PC-9 (cell line): Measurements from ENCODE around the gene GALNT16. TPM values are rescaled to one million over a fixed set of nuclear protein-coding genes. Genes with fewer than 3 reads are reported as not detected.

Experiments
- BruUV-seq: library from RNA; stranded (reverse); fragments of 400-500 nt; replicated peaks from 2 replicates; lab custom pipeline; 2021; lab: Mats Ljungman, UMichigan
- CTCF ChIA-PET: fragments of 300-600 bp; sonication (Branson Sonifier 250); formaldehyde crosslinking; loops from one replicate; lab custom pipeline; 2022; ENCODE audit warnings: antibody characterized with exemption; lab: Charles Lee
- POLR2A ChIA-PET: fragments of 300-600 bp; sonication (Branson Sonifier 250); formaldehyde crosslinking; loops from one replicate; lab custom pipeline; 2022; ENCODE audit warnings: antibody characterized with exemption; ENCODE audit not compliant: unreplicated experiment; lab: Charles Lee
- DNase-seq, 2 experiments: peaks; one replicate each; pipeline versions ENCODE4 v3.0.0 to v3.0.0-alpha.2; 2015 to 2022; ENCODE audit warnings: mixed read lengths in 1 of 2
- H2AFZ ChIP-seq: fragments of 200-600 bp; sonication (generic); 2 replicates; pipeline ENCODE4 v1.8.1; 2017; ENCODE audit warnings: antibody characterized with exemption
- H3F3A ChIP-seq: fragments of 200-600 bp; sonication (generic); 2 replicates; pipeline ENCODE4 v1.8.1; 2017; ENCODE audit warnings: antibody characterized with exemption, mild to moderate bottlenecking, low read depth; ENCODE audit not compliant: insufficient read depth
- H3K27ac ChIP-seq: fragments of 200-600 bp; sonication (generic); 2 replicates; pipeline ENCODE4 v1.6.1; 2016; ENCODE audit warnings: mixed run types
- H3K27me3 ChIP-seq: fragments of 200-600 bp; sonication (generic); 2 replicates; pipeline ENCODE4 v1.6.1; 2016; ENCODE audit warnings: low read depth, mixed run types; ENCODE audit not compliant: insufficient read depth
- H3K36me3 ChIP-seq: fragments of 200-600 bp; sonication (generic); 2 replicates; pipeline ENCODE4 v1.6.1; 2016; ENCODE audit warnings: low read depth, mixed run types
- H3K4me1 ChIP-seq: fragments of 200-600 bp; sonication (generic); replicated peaks from 2 replicates; pipeline ENCODE4 v1.6.1; 2016; ENCODE audit warnings: mixed run types; ENCODE audit not compliant: insufficient read depth
- H3K4me2 ChIP-seq: fragments of 200-600 bp; sonication (generic); 2 replicates; pipeline ENCODE4 v1.6.1; 2017; ENCODE audit warnings: mixed run types
- H3K4me3 ChIP-seq: fragments of 200-600 bp; sonication (generic); 2 replicates; pipeline ENCODE4 v1.6.1; 2016; ENCODE audit warnings: mixed run types
- H3K79me2 ChIP-seq: fragments of 200-600 bp; sonication (generic); 2 replicates; pipeline ENCODE4 v1.6.1; 2017; ENCODE audit warnings: low read depth, mixed run types
- H3K9me2 ChIP-seq: fragments of 200-600 bp; sonication (generic); 2 replicates; pipeline ENCODE4 v1.8.1; 2017; ENCODE audit warnings: mild to moderate bottlenecking; ENCODE audit not compliant: insufficient read depth
- H3K9me3 ChIP-seq: fragments of 200-600 bp; sonication (generic); 2 replicates; pipeline ENCODE4 v1.8.1; 2016; ENCODE audit warnings: low read depth; ENCODE audit not compliant: insufficient read depth
- H4K20me1 ChIP-seq: fragments of 200-600 bp; sonication (generic); 2 replicates; pipeline ENCODE4 v1.8.1; 2017; ENCODE audit not compliant: insufficient read depth
- EZH2 ChIP-seq: fragments of 200-600 bp; sonication (generic); IDR thresholded peaks from 2 replicates; pipeline ENCODE4 v1.8.0; 2017; ENCODE audit warnings: antibody characterized with exemption, low read depth
- intact Hi-C: fragments of 100-400 bp; cut with micrococcal nuclease; formaldehyde crosslinking; loops from one replicate; pipeline ENCODE4 v1.10.0; 2022; ENCODE audit not compliant: unreplicated experiment
- total RNA-seq: library from RNA; stranded (reverse); gene quantifications from 2 replicates; pipeline ENCODE4 v1.2.3, GENCODE V29; 2021
- TF ChIP-seq, protein P1 (sequence below): fragments of 200-600 bp; sonication (generic); conservative IDR thresholded peaks from 2 replicates; pipeline ENCODE4 v1.6.1; 2017; ENCODE audit warnings: mixed run types, antibody characterized with exemption, mild to moderate bottlenecking, moderate library complexity

The GALNT16 gene
- total RNA-seq, 1 experiment from 2014 or later: 22.8 TPM

DNA sequence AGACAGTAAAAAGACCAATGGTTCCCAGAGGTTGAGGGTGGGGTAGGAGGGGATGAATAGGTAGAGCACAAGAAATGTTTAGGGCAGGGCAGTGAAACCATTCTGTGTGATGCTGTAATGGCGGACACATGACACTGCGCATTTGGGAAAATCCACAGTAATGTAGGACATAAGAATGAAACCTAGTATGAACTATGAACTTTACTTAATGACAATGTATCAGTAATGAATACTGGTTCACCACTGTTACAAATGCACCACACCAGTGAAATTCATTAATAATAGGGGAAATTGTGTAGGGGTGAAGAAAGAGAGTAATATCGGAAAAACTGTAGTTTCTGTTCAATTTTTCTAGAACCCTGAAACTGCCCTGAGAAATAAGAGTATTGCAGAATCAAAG is 132.5 kb downstream of the GALNT16 start:
- H3K9me2 ChIP-seq: no peaks in the 10 kb centered on the region
- H3K9me3 ChIP-seq: no peaks in the 10 kb centered on the region
- POLR2A ChIA-PET: interaction anchor here (0.7 kb wide), 1 partner anchor 689 kb away, joined by 11 read pairs; no protein-coding TSS in a partner anchor
- no peaks in the 10 kb centered on the region for H3K27me3 ChIP-seq
- no peak overlapping the region for H3K27ac ChIP-seq
- H3K36me3 ChIP-seq: peaks cover 80% of the 10 kb centered on the region
- H3K4me1 ChIP-seq: peaks cover 13% of the 10 kb centered on the region
- peaks cover 6% of the 10 kb centered on the region; the same call in 1 of the 2 replicates for H3F3A ChIP-seq
- DNase-seq: no peak
- no peak overlapping the region for H3K4me2 ChIP-seq
- H2AFZ ChIP-seq: no peak overlapping the region
- no TSS peak for BruUV-seq
- H3K79me2 ChIP-seq: peaks cover 98% of the 10 kb centered on the region
- TF ChIP-seq, protein P1, sequence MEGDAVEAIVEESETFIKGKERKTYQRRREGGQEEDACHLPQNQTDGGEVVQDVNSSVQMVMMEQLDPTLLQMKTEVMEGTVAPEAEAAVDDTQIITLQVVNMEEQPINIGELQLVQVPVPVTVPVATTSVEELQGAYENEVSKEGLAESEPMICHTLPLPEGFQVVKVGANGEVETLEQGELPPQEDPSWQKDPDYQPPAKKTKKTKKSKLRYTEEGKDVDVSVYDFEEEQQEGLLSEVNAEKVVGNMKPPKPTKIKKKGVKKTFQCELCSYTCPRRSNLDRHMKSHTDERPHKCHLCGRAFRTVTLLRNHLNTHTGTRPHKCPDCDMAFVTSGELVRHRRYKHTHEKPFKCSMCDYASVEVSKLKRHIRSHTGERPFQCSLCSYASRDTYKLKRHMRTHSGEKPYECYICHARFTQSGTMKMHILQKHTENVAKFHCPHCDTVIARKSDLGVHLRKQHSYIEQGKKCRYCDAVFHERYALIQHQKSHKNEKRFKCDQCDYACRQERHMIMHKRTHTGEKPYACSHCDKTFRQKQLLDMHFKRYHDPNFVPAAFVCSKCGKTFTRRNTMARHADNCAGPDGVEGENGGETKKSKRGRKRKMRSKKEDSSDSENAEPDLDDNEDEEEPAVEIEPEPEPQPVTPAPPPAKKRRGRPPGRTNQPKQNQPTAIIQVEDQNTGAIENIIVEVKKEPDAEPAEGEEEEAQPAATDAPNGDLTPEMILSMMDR: no peak
- no peak for TF ChIP-seq EZH2
- intact Hi-C loops: no loop called here
- CTCF ChIA-PET: no interaction called here
- no peak overlapping the region for H3K4me3 ChIP-seq
- peaks cover 83% of the 10 kb centered on the region for H4K20me1 ChIP-seq

DNA sequence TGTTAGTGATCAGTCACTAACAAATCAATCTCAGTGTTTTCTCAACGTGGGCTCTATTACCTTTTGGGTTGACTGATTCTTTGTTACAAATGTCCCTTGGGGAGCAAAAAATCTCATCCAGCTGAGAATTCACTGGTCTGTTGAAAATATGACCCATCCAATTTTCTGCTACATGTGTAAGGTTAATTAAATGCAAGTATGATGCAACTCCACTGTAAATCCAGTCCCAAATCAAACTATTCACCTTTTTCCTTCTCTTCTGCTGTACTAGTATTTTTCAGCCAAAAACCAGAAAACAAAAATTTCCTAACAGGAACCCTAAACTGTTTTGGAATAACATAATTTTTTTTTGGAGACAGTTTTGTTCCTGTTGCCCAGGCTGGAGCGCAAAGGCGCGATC is 136.0 kb downstream of the GALNT16 start:
- intact Hi-C loops: no loop called here
- TF ChIP-seq, protein P1: no peak
- POLR2A ChIA-PET: no interaction called here
- Histone ChIP-seq H3K9me3 (no peaks in the 10 kb centered on the region), H3K27me3 (no peaks in the 10 kb centered on the region), H3K27ac (no peak overlapping the region), H3F3A (peaks cover 6% of the 10 kb centered on the region; the same call in 1 of the 2 replicates), H4K20me1 (peaks cover 61% of the 10 kb centered on the region), H3K9me2 (no peaks in the 10 kb centered on the region), H3K4me3 (no peak overlapping the region), H3K4me2 (peak overlapping the region; percentile 97), H3K79me2 (peaks cover 95% of the 10 kb centered on the region), H3K4me1 (peaks cover 30% of the 10 kb centered on the region), H2AFZ (no peak overlapping the region), H3K36me3 (peaks cover 55% of the 10 kb centered on the region)
- DNase-seq: no peak
- CTCF ChIA-PET: no interaction called here
- no TSS peak for BruUV-seq

DNA sequence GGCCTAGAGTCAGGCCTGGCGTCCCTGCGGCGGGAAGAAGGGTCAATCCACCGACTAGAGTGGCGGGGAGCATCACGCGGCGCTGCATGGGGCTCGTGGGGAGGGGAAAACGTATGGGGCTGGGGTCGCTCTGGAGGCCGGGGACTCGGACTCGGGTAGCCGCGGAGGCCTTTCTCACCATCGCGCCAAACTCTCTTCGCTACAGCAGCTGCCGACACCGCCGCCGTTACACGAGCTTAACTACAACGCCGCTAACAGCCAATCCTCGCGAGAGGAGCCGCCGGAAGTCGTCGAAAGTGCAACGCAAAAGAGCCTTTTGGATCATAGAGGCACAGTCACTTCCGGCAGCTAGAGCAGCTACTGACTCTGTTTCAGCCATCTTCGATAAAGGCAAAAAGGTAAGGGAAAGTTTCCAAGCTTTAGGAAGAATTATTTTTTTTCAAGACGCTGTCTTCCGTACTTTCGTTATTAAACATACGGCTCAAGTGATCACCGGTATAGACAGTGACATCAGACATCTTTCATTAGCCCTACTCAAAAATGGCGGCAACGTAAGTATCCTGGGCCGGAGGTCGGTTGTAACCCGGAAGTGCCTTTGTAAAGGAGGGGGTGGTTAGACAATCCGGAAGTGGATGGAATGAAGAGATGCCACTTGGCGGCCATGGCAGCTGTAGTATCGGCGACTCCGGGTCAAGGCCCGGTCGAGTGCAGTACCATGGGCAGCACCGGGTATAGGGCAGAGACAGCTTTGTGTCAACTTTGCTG is 138.3 kb downstream of the GALNT16 start, which contains the start of the genes ERH and SLC39A9:
ERH (minus strand) TSS at position 247 of the 765 bp plus-strand sequence; CDS start at position 181, 66 bp downstream.
SLC39A9 (plus strand) TSS at position 640 of the 765 bp plus-strand sequence. CDS start 678 bp downstream, outside the sequence.
- peak; percentile 92 to 95 for DNase-seq
- Histone ChIP-seq H3K79me2 (peaks cover 95% of the 10 kb centered on the region), H3K4me1 (peaks cover 46% of the 10 kb centered on the region), H3K9me3 (no peaks in the 10 kb centered on the region), H3K4me3 (peak within 1 kb of the TSS; percentile 96), H3K27ac (peak within 1 kb of the TSS; percentile 81), H3K36me3 (peaks cover 37% of the 10 kb centered on the region), H3K9me2 (no peaks in the 10 kb centered on the region), H4K20me1 (peaks cover 63% of the 10 kb centered on the region), H3K4me2 (peak within 1 kb of the TSS; percentile 97), H3F3A (peaks cover 6% of the 10 kb centered on the region; the same call in 1 of the 2 replicates), H2AFZ (peak within 1 kb of the TSS; percentile 85), H3K27me3 (no peaks in the 10 kb centered on the region)
- CTCF ChIA-PET: interaction anchor here (0.6 kb wide), 1 partner anchor 61 kb away, joined by 6 read pairs; no protein-coding TSS in a partner anchor
- no TSS peak for BruUV-seq
- no peak for TF ChIP-seq EZH2
- TF ChIP-seq, protein P1: no peak
- POLR2A ChIA-PET: interaction anchor here (0.6 to 0.8 kb wide), 9 partner anchors 12 to 1894 kb away, joined by 3 to 7 read pairs (median 4); no protein-coding TSS in a partner anchor
- intact Hi-C loops: no loop called here
